Measurements from ENCODE around the gene IGSF5.

IGSF5 gene

GRCh38 chr21:39834543-39834942 is 89.6 kb downstream of the IGSF5 start:
- Mint-ChIP-seq H3K27ac (no peak overlapping the region), H3K4me1 (no peaks in the 10 kb centered on the region), H3K36me3 (no peaks in the 10 kb centered on the region), H3K4me3 (no peak overlapping the region), H3K9me3 (peaks cover 3% of the 10 kb centered on the region)
- no peak for DNase-seq (ENCODE audit: low spot score in 2 of 2)
- no peak for ATAC-seq

DNA sequence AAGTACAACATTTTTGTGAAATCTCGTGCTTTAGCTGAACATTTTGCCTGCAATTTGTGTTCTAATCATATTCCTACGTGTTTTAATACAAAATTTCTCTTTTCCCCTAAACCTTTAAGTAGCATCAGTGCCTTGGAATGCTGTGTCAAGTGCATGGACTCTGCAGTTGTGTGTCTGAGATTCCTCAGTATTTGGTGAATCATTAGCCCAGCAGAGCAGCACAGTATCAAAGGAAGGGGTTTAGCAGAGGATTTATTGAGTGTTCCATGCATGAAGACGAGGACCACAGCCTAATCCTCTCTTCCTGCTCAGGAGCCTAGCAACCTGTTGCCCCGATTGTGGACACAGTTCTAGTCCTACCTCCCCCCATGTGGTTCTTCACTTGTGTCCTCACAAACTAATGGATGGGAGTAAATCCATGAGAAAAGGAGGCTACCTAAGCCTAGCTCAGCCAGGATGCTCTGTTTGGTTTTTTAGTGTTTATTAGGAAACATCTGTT is 92.9 kb downstream of the IGSF5 start:
- H3K27ac Mint-ChIP-seq = no peak overlapping the region

DNA sequence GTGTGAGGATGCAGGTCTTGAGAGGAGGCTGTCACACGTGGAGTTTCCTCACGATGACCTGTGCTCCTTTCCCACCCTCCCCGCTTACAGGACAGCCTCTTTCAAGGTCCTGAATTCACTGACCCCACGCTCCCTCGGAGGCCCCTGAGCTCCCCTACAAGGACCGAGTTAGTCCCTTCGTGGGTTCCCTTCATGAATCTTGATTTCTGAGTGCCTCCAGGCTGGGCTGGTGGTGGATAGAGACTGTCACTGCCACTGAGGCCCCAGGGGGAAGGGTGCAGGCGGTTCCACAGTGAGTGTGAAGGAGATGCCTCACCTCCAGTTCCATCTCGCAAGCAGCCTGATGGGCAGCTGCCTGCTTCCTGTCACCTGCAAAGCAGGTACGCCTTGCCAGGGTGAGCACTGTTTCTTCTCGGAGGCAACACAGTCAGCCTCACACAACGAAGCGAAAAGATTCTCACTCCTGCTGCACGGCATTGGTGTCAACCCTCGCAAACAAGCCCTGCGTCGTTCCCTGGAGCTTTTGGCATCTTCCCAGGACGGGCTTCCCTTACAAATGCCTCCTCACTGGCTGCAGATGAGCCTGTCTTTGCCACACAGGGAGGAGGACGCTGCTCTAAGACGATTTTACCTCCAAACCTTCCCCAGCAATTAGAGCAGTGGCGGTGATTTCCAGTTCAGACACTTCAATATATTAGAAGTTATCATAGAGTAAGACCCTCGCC is 95.6 kb downstream of the IGSF5 start:
- Mint-ChIP-seq H3K4me3 (no peak overlapping the region), H3K4me1 (no peaks in the 10 kb centered on the region), H3K27ac (no peak overlapping the region)

More for the DNA sequence above, 92.9 kb downstream of the IGSF5 start:
- DNase-seq (ENCODE audit: low spot score in 2 of 2) (no peak), ATAC-seq (no peak)
- Mint-ChIP-seq H3K9me3 (peaks cover 7% of the 10 kb centered on the region), H3K4me3 (no peak overlapping the region), H3K36me3 (no peaks in the 10 kb centered on the region), H3K4me1 (no peaks in the 10 kb centered on the region)

GRCh38 chr21:39842741-39843459 is 97.9 kb downstream of the IGSF5 start:
- Mint-ChIP-seq H3K9me3 (peaks cover 7% of the 10 kb centered on the region), H3K36me3 (no peaks in the 10 kb centered on the region), H3K4me1 (no peaks in the 10 kb centered on the region), H3K27ac (no peak overlapping the region), H3K4me3 (no peak overlapping the region)
- no peak for ATAC-seq
- no peak for DNase-seq (ENCODE audit: low spot score in 2 of 2)

More for the DNA sequence above, 95.6 kb downstream of the IGSF5 start:
- H3K36me3 Mint-ChIP-seq = no peaks in the 10 kb centered on the region
- H3K9me3 Mint-ChIP-seq = peaks cover 7% of the 10 kb centered on the region
- no peak for DNase-seq (ENCODE audit: low spot score in 2 of 2)
- ATAC-seq = no peak

GRCh38 chr21:39843483-39843882 is 98.5 kb downstream of the IGSF5 start:
- no peak overlapping the region for H3K4me3 Mint-ChIP-seq
- H3K9me3 Mint-ChIP-seq = peaks cover 7% of the 10 kb centered on the region
- H3K4me1 Mint-ChIP-seq = no peaks in the 10 kb centered on the region
- no peak overlapping the region for H3K27ac Mint-ChIP-seq
- H3K36me3 Mint-ChIP-seq = no peaks in the 10 kb centered on the region
- DNase-seq (ENCODE audit: low spot score in 2 of 2) (no peak), ATAC-seq (no peak)

- Mint-ChIP-seq H3K9me3 (peaks cover 7% of the 10 kb centered on the region), H3K4me1 (no peaks in the 10 kb centered on the region), H3K4me3 (no peak overlapping the region), H3K36me3 (no peaks in the 10 kb centered on the region), H3K27ac (no peak overlapping the region)
- DNase-seq (ENCODE audit: low spot score in 2 of 2) = no peak
- ATAC-seq = no peak
Measured at GRCh38 chr21:39843916-39844315, 98.9 kb downstream of the IGSF5 start.

GRCh38 chr21:39845571-39846130 is 100.7 kb downstream of the IGSF5 start:
- H3K36me3 Mint-ChIP-seq = no peaks in the 10 kb centered on the region
- H3K9me3 Mint-ChIP-seq = peaks cover 4% of the 10 kb centered on the region
- ATAC-seq (no peak), DNase-seq (ENCODE audit: low spot score in 2 of 2) (no peak)
- H3K4me1 Mint-ChIP-seq = no peaks in the 10 kb centered on the region
- H3K27ac Mint-ChIP-seq = no peak overlapping the region
- H3K4me3 Mint-ChIP-seq = no peak overlapping the region

DNA sequence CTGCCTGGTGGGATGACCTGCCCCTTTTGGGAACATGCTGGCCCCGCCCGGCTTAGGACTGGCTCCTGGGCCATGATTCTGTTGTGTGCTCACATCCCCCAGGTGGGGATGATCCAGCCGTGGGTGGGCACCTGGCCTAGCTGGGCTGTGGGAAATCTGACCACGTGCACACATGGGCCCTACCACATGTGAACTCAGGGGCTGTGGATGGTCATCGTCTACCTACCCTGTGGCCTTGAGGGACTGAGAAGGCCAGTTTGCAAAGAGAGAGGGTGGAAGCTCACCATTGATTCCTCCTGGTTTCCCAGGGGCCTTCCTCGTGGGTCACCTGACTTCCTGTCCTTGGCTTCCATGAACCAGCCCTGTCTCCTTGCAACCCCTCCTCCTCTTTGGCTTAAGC is 102.9 kb downstream of the IGSF5 start:
- Mint-ChIP-seq H3K9me3 (no peaks in the 10 kb centered on the region), H3K4me3 (no peak overlapping the region), H3K4me1 (no peaks in the 10 kb centered on the region), H3K36me3 (no peaks in the 10 kb centered on the region), H3K27ac (no peak overlapping the region)
- no peak for ATAC-seq
- no peak for DNase-seq (ENCODE audit: low spot score in 2 of 2)

- H3K27ac Mint-ChIP-seq = no peak overlapping the region
- no peak for DNase-seq (ENCODE audit: low spot score in 2 of 2)
- ATAC-seq = no peak
- H3K4me1 Mint-ChIP-seq = no peaks in the 10 kb centered on the region
- no peak overlapping the region for H3K4me3 Mint-ChIP-seq
- H3K9me3 Mint-ChIP-seq = peaks cover 6% of the 10 kb centered on the region
- H3K36me3 Mint-ChIP-seq = no peaks in the 10 kb centered on the region
Measured at GRCh38 chr21:39849014-39849655, 104.2 kb downstream of the IGSF5 start.

- DNase-seq (ENCODE audit: low spot score in 2 of 2) = no peak
- no peak overlapping the region for H3K4me3 Mint-ChIP-seq
- ATAC-seq = no peak
Measured at GRCh38 chr21:39850333-39850732, 105.3 kb downstream of the IGSF5 start.

DNA sequence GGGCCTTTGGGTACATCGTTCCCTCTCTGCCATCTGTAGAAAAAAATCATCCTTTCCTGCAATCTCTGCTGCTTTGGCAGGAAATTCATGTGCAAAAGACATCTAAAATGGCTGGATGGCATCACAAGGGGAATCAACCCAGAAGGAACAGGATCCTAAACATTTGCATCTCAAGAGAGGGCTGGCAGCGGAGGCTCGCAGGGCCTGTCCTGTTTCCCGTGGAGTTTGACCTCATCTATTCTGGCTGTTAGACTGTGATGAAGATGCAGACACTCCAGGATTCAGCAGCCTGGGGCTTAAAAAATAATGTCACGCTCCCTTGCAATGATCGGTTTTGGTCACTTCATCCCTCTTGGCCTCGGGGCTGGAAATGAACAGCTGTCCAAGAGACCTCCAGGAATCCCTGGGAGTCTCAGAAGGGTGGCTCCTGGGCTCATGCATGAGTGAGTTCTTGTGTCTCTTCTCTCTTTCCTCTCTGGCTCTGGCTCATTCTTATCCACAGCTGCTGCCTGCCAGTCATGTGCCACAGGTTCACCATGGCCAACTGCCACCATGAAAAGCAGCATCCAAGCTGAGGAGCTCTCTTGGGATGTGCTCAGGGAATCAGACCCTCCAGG is 106.1 kb downstream of the IGSF5 start:
- Mint-ChIP-seq H3K9me3 (peaks cover 7% of the 10 kb centered on the region), H3K4me1 (no peaks in the 10 kb centered on the region), H3K36me3 (no peaks in the 10 kb centered on the region), H3K4me3 (no peak overlapping the region), H3K27ac (no peak overlapping the region)
- ATAC-seq (no peak), DNase-seq (ENCODE audit: low spot score in 2 of 2) (no peak)

More at GRCh38 chr21:39850333-39850732, 105.3 kb downstream of the IGSF5 start:
- Mint-ChIP-seq H3K36me3 (no peaks in the 10 kb centered on the region), H3K27ac (no peak overlapping the region), H3K9me3 (peaks cover 7% of the 10 kb centered on the region), H3K4me1 (no peaks in the 10 kb centered on the region)
